ENCODE measurements around the gene TAF8. TPM values are rescaled to one million over a fixed set of nuclear protein-coding genes. Genes with fewer than 3 reads are reported as not detected.

The TAF8 gene
- total RNA-seq, 2 experiments from 2014 or later: 30.1 to 34.7 TPM

DNA sequence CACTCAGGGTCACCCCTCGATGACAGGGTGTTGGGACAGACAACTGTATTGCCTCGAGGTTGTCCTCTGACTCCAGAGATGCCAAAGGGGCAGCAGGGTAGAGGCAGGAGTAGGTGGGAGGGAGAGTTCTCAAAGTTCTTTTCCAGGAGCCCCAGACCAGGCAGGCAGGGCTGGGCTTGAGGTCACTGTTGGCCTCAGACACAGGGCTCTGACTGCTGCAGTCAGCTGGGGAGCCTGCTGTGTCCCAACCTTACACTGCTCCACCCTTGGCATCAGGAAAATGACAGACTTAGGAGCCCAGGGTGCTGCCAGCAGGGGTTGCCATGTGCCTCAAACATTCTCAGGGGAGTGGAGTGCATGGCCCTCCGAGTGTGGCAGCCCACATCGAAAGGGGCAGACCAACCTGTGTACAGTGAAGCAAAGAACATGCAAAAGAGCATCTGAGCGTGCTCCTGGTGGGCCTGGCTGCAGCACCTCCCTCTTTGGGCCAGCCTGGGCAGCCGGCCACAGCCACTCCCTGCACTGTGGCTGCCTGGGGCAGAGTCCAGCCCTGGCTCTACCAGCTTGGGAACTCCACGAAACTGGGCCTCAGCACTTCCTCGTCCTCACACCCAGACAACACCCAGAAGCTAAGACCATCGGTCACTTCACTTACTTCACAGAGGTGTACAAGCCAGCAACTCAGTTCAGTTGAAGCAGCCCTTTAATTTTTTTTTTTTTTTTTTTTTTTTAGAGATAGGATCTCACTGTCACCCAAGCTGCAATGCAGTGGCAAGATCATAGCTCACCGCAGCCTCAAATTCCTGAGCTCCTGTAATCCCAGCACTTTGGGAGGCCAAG, 68.1 kb downstream of the TAF8 start:
- CTCF ChIA-PET: no interaction called here
- Mint-ChIP-seq H3K27ac (no peak overlapping the region), H3K4me3 (no peak overlapping the region), H3K36me3 (ENCODE audit: low read depth) (no peaks in the 10 kb centered on the region), H3K4me1 (ENCODE audit: low read depth) (no peaks in the 10 kb centered on the region), H3K27me3 (peaks cover 6% of the 10 kb centered on the region), H3K9me3 (no peaks in the 10 kb centered on the region)
- Histone ChIP-seq H3K4me3 (ENCODE audit: low read length) (no peak overlapping the region), H3K27me3 (ENCODE audit: control insufficient read depth in 1 of 2, insufficient read depth in 2 of 2, low read length in 2 of 2) (peaks cover 0 to 2% of the 10 kb centered on the region in 2 experiments), H3K36me3 (ENCODE audit: insufficient read depth, low read length) (no peaks in the 10 kb centered on the region), H3K4me1 (ENCODE audit: insufficient read depth, low read length) (no peaks in the 10 kb centered on the region), H3K27ac (ENCODE audit: low read depth in 1 of 2, low read length in 2 of 2) (no peak overlapping the region), H3K9me3 (ENCODE audit: control insufficient read depth in 1 of 2, insufficient read depth in 1 of 2, low read length in 2 of 2) (no peaks in the 10 kb centered on the region)
- TF ChIP-seq, protein P1, sequence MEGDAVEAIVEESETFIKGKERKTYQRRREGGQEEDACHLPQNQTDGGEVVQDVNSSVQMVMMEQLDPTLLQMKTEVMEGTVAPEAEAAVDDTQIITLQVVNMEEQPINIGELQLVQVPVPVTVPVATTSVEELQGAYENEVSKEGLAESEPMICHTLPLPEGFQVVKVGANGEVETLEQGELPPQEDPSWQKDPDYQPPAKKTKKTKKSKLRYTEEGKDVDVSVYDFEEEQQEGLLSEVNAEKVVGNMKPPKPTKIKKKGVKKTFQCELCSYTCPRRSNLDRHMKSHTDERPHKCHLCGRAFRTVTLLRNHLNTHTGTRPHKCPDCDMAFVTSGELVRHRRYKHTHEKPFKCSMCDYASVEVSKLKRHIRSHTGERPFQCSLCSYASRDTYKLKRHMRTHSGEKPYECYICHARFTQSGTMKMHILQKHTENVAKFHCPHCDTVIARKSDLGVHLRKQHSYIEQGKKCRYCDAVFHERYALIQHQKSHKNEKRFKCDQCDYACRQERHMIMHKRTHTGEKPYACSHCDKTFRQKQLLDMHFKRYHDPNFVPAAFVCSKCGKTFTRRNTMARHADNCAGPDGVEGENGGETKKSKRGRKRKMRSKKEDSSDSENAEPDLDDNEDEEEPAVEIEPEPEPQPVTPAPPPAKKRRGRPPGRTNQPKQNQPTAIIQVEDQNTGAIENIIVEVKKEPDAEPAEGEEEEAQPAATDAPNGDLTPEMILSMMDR (IDR thresholded peaks at IDR 0.05): no peak
- POLR2A ChIA-PET: no interaction called here
- DNase-seq: no peak
- no peak for ATAC-seq (ENCODE audit: poor library complexity)
- intact Hi-C loops (cut with DNase I, micrococcal nuclease): no loop called here

DNA sequence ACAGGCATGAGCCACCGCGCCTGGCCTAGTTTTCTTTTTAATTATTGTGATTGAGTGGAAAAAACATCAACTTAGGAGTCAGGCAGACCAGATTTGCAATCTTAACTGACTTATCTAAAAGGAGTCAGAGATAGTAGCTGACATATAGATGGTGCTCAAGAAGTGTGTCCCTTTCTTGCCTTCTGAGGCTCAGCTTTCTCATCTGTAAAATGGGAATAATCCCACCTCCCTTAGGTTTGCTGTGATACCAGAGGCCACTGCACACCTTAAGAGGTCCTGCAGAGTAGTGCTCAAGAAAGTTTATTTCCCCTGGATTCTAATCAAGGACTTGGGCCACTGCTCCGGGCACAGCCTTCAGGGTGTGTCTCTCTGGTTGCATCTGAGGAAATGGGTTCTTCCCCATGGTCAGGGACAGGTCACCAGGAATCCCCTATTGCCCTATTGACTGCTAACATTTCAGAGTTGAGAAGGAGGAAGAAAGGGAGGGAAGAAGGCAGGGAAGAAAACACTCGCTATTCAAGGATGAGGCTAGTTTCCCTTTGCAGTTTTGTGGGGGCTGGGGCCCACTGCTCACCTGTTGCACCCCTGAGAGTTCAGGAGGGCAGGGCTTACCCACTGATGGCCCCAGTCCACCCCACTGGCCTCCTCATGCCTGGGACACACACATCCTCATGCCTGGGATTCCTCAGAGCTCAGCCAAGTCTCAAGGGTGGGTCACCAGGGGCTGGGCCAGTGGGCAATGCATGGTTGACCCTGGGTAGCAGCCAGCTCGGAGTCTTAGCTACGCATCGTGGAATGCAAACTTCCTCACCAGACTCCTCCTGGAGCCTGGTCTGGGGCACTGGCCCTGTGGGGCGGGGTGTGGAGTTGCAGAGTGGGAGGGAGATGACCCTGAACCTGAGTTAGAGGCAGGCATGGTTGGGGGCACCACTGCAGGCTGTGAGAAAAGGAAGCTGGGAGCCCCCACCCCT, 70.9 kb downstream of the TAF8 start:
- H3K4me1 ChIP-seq (ENCODE audit: insufficient read depth, low read length): no peaks in the 10 kb centered on the region
- no peaks in the 10 kb centered on the region for H3K27me3 ChIP-seq (ENCODE audit: control insufficient read depth in 1 of 2, insufficient read depth in 2 of 2, low read length in 2 of 2)
- TF ChIP-seq, protein P1 (IDR thresholded peaks at IDR 0.05): no peak
- no peak overlapping the region for H3K4me3 ChIP-seq (ENCODE audit: low read length)
- H3K36me3 ChIP-seq (ENCODE audit: insufficient read depth, low read length): no peaks in the 10 kb centered on the region
- intact Hi-C loops (cut with DNase I, micrococcal nuclease): no loop called here
- no peaks in the 10 kb centered on the region for H3K4me1 Mint-ChIP-seq (ENCODE audit: low read depth)
- CTCF ChIA-PET: interaction anchor here (1.3 kb wide), 1 partner anchor 334 kb away, joined by 3 read pairs; the partner anchor contains the start of gene TOMM6
- no peaks in the 10 kb centered on the region for H3K9me3 ChIP-seq (ENCODE audit: control insufficient read depth in 1 of 2, insufficient read depth in 1 of 2, low read length in 2 of 2)
- H3K27ac ChIP-seq (ENCODE audit: low read depth in 1 of 2, low read length in 2 of 2): no peak overlapping the region
- POLR2A ChIA-PET: no interaction called here
- no peak overlapping the region for H3K4me3 Mint-ChIP-seq
- H3K36me3 Mint-ChIP-seq (ENCODE audit: low read depth): no peaks in the 10 kb centered on the region
- DNase-seq (no peak), ATAC-seq (ENCODE audit: poor library complexity) (no peak)
- H3K9me3 Mint-ChIP-seq: no peaks in the 10 kb centered on the region
- H3K27ac Mint-ChIP-seq: no peak overlapping the region
- H3K27me3 Mint-ChIP-seq: peaks cover 4% of the 10 kb centered on the region

DNA sequence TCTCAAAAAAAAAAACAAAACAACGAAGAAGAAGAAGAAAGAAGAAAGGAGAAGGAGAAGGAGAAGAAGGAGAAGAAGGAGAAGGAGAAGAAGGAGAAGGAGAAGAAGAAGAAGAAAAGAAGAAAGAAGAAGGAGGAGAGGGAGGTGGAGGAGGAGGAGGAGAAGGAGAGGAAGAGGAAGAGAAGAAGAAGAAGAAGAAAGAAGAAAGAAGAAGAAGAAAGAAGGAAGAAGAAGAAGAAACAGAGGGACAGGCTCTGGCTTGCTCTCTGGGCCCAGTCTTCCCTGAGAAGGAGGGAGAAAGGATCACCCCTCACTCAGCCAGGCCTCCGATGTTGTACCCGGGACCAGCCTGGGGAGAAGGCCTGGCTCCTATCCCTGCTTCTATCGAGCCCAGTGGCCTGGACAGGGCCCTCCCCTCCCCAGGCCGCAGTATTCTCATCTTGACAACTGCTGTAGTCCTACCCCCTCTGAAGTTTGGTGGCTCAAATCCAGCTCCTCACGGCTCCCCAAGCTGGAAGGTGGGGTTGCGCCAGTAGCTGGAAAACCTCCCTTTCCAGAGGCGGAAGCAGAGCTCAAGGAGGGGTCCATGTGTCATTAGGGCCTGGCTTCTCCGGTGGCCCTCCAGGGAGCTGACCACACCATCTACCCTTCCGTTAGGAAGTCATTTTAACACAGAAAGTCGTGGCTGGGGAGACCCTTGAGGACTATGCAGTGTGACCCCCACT, 73.2 kb downstream of the TAF8 start:
- POLR2A ChIA-PET: no interaction called here
- H3K9me3 ChIP-seq (ENCODE audit: control insufficient read depth in 1 of 2, insufficient read depth in 1 of 2, low read length in 2 of 2): no peaks in the 10 kb centered on the region
- CTCF ChIA-PET: no interaction called here
- no peaks in the 10 kb centered on the region for H3K4me1 ChIP-seq (ENCODE audit: insufficient read depth, low read length)
- no peaks in the 10 kb centered on the region for H3K36me3 Mint-ChIP-seq (ENCODE audit: low read depth)
- no peak overlapping the region for H3K27ac Mint-ChIP-seq
- TF ChIP-seq, protein P1 (IDR thresholded peaks at IDR 0.05): no peak
- no peak overlapping the region for H3K4me3 ChIP-seq (ENCODE audit: low read length)
- H3K4me1 Mint-ChIP-seq (ENCODE audit: low read depth): no peaks in the 10 kb centered on the region
- H3K4me3 Mint-ChIP-seq: no peak overlapping the region
- DNase-seq (no peak), ATAC-seq (ENCODE audit: poor library complexity) (no peak)
- H3K27me3 ChIP-seq (ENCODE audit: control insufficient read depth in 1 of 2, insufficient read depth in 2 of 2, low read length in 2 of 2): no peaks in the 10 kb centered on the region
- H3K27me3 Mint-ChIP-seq: no peaks in the 10 kb centered on the region
- no peaks in the 10 kb centered on the region for H3K9me3 Mint-ChIP-seq
- no peak overlapping the region for H3K27ac ChIP-seq (ENCODE audit: low read depth in 1 of 2, low read length in 2 of 2)
- intact Hi-C loops (cut with DNase I, micrococcal nuclease): no loop called here
- no peaks in the 10 kb centered on the region for H3K36me3 ChIP-seq (ENCODE audit: insufficient read depth, low read length)
